ENCODE measurements around the gene SRC.

DNA sequence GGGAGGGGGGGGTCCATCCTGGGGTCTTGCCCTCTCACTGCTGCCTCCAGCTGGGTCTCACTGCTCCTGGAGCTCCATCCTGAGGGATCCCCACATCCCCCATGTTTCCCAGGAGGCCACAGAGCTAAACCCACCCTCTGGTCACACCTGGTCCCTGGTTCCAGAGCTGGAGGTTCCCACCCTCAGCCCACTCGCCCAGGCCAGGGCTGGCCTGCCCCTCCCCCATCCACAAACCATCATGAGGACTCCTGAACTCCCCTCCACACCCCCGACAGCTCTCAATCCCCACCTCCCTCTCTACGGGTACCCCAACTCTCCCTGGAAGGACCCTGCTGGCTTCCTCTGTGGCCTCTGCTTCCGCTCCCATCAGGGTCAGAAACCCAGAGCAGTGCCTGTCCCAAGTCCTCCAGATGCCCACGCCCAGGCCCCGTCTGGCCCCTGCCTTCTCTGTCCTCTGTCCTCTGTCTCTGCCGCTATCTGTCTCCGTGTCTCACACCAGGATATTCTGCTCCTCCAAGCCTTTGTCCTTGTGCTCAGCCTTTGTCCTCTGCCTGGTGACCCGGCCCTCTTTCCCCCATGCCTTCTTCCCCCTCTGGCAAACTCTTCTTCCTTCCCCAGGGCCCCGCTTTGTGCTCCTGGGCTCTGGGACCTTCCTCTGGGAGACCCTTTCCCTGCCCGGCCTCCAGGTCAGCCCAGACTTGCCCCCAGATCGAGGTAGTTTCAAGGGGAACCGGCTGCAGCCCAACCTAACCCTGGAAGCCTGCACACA is 74.0 kb downstream of the SRC start:
- TF ChIP-seq, protein P1, sequence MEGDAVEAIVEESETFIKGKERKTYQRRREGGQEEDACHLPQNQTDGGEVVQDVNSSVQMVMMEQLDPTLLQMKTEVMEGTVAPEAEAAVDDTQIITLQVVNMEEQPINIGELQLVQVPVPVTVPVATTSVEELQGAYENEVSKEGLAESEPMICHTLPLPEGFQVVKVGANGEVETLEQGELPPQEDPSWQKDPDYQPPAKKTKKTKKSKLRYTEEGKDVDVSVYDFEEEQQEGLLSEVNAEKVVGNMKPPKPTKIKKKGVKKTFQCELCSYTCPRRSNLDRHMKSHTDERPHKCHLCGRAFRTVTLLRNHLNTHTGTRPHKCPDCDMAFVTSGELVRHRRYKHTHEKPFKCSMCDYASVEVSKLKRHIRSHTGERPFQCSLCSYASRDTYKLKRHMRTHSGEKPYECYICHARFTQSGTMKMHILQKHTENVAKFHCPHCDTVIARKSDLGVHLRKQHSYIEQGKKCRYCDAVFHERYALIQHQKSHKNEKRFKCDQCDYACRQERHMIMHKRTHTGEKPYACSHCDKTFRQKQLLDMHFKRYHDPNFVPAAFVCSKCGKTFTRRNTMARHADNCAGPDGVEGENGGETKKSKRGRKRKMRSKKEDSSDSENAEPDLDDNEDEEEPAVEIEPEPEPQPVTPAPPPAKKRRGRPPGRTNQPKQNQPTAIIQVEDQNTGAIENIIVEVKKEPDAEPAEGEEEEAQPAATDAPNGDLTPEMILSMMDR (IDR thresholded peaks at IDR 0.05) = no peak
- TF ChIP-seq POLR2AphosphoS5 (IDR thresholded peaks at IDR 0.05; ENCODE audit: insufficient read depth in 1 of 2, low read depth in 1 of 2) = no peak
